OCI-LY1 (cell line): ENCODE data around the gene DYNLRB1.
"Not testable (repeated sequence)": the region's sequence is repeated elsewhere in the genome, so short reads cannot be mapped to it uniquely, and the experiment has no call there.

Experiments used
- H2AFZ ChIP-seq: fragments of 200-600 bp; sonication (generic), shearing (Covaris generic); 2 replicates; pipeline ENCODE4 v1.6.0; 2014; ENCODE audit warnings: antibody characterized with exemption, mild to moderate bottlenecking, low read length
- H3F3A ChIP-seq: fragments of 200-600 bp; sonication (generic), shearing (Covaris generic); 2 replicates; pipeline ENCODE4 v1.6.0; 2014; ENCODE audit warnings: mild to moderate bottlenecking, antibody characterized with exemption, low read length, moderate library complexity; ENCODE audit not compliant: insufficient read depth
- H3K27ac ChIP-seq: fragments of 200-600 bp; sonication (generic); 2 replicates; pipeline ENCODE4 v1.5.1; 2014; ENCODE audit warnings: low read length, mixed run types, mild to moderate bottlenecking, low read depth; ENCODE audit not compliant: poor library complexity, severe bottlenecking
- H3K27me3 ChIP-seq: fragments of 200-600 bp; sonication (generic); 2 replicates; pipeline ENCODE4 v1.6.0; 2014; ENCODE audit warnings: antibody characterized with exemption, mild to moderate bottlenecking, low read length, moderate library complexity; ENCODE audit not compliant: insufficient read depth
- H3K36me3 ChIP-seq: fragments of 200-600 bp; sonication (generic); 2 replicates; pipeline ENCODE4 v1.6.1; 2014; ENCODE audit warnings: mild to moderate bottlenecking, antibody characterized with exemption, low read length, moderate library complexity, mixed read lengths; ENCODE audit not compliant: insufficient read depth
- H3K4me1 ChIP-seq: fragments of 200-600 bp; sonication (generic); 2 replicates; pipeline ENCODE4 v1.5.1; 2014; ENCODE audit warnings: mild to moderate bottlenecking, low read length, moderate library complexity; ENCODE audit not compliant: insufficient read depth, severe bottlenecking
- H3K4me2 ChIP-seq: fragments of 200-600 bp; sonication (generic), shearing (Covaris generic); 2 replicates; pipeline ENCODE4 v1.6.1; 2014; ENCODE audit warnings: low read length
- H3K4me3 ChIP-seq: fragments of 200-600 bp; sonication (generic); 2 replicates; pipeline ENCODE4 v1.5.1; 2014; ENCODE audit warnings: low read length, low read depth, mild to moderate bottlenecking, mixed read lengths; ENCODE audit not compliant: poor library complexity, severe bottlenecking
- H3K79me2 ChIP-seq: fragments of 200-600 bp; shearing (Covaris generic); 2 replicates; pipeline ENCODE4 v1.6.1; 2016; ENCODE audit warnings: mixed run types, low read length, mixed read lengths; ENCODE audit not compliant: insufficient read depth
- H3K9ac ChIP-seq: fragments of 200-600 bp; sonication (generic), shearing (Covaris generic); 2 replicates; pipeline ENCODE4 v1.6.1; 2014; ENCODE audit warnings: mild to moderate bottlenecking, low read length, mixed read lengths
- H3K9me2 ChIP-seq: fragments of 200-600 bp; sonication (generic), shearing (Covaris generic); 2 replicates; pipeline ENCODE4 v1.6.1; 2014; ENCODE audit warnings: low read depth, mild to moderate bottlenecking, low read length, mixed read lengths
- H3K9me3 ChIP-seq: fragments of 200-600 bp; shearing (Covaris generic); 2 replicates; pipeline ENCODE4 v1.6.1; 2014; ENCODE audit warnings: low read length, mixed read lengths
- H4K20me1 ChIP-seq: fragments of 200-600 bp; sonication (generic), shearing (Covaris generic); 2 replicates; pipeline ENCODE4 v1.6.0; 2016; ENCODE audit warnings: mild to moderate bottlenecking, low read length; ENCODE audit not compliant: insufficient read depth
- CTCF ChIP-seq: fragments of 200-600 bp; sonication (generic), shearing (Covaris generic); IDR thresholded peaks from 2 replicates; pipeline ENCODE4 v1.5.1; 2017; ENCODE audit warnings: mild to moderate bottlenecking, antibody characterized with exemption, low read length, moderate library complexity, mixed read lengths
- EZH2 ChIP-seq: fragments of 200-600 bp; sonication (generic), shearing (Covaris generic); IDR thresholded peaks from 2 replicates; pipeline ENCODE4 v1.8.0; 2017; ENCODE audit warnings: borderline replicate concordance, mixed run types, mild to moderate bottlenecking, antibody characterized with exemption, low read length, moderate library complexity, mixed read lengths

DYNLRB1 gene

GRCh38 chr20:34493646-34494045 lies 22.6 kb upstream of the DYNLRB1 start:
- Histone ChIP-seq H3K27me3 (no peaks in the 10 kb centered on the region), H4K20me1 (no peaks in the 10 kb centered on the region), H3K9me2 (no peaks in the 10 kb centered on the region), H3K4me1 (no peaks in the 10 kb centered on the region), H3F3A (no peaks in the 10 kb centered on the region), H3K27ac (no peak overlapping the region), H3K9ac (no peak overlapping the region), H3K4me3 (no peak overlapping the region), H3K36me3 (peaks cover 92% of the 10 kb centered on the region), H3K4me2 (no peak overlapping the region), H2AFZ (no peak overlapping the region), H3K79me2 (no peaks in the 10 kb centered on the region), H3K9me3 (no peaks in the 10 kb centered on the region)
- no peak for TF ChIP-seq EZH2
- TF ChIP-seq CTCF, result no peak

DNA sequence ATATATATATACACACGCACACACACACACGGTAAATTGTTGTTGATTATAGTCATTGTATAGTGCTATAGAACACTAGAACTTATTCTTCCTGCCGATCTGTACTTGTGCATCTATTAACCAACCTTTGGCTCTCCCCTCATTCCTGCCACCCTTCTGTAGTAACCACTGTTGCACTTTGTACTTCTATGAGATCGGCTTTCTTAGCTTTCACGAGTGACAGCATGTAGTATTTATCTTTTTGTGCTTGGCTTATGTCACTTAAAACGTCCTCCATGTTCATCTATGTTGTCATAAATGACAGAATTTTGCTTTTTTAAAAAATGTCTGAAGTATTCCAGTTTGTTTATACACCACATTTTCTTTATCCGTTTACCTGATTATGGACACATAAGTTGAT lies 20.9 kb upstream of the DYNLRB1 start:
- H3K9me3 ChIP-seq, result no peaks in the 10 kb centered on the region
- H3K4me3 ChIP-seq, result no peak overlapping the region
- TF ChIP-seq EZH2 (no peak), CTCF (no peak)
- no peak overlapping the region for H2AFZ ChIP-seq
- no peaks in the 10 kb centered on the region for H3K27me3 ChIP-seq
- no peak overlapping the region for H3K9ac ChIP-seq
- H3K79me2 ChIP-seq, result no peaks in the 10 kb centered on the region
- no peaks in the 10 kb centered on the region for H3F3A ChIP-seq
- H3K27ac ChIP-seq, result no peak overlapping the region
- no peaks in the 10 kb centered on the region for H3K9me2 ChIP-seq
- peaks cover 92% of the 10 kb centered on the region for H3K36me3 ChIP-seq
- H3K4me1 ChIP-seq, result no peaks in the 10 kb centered on the region
- no peak overlapping the region for H3K4me2 ChIP-seq
- H4K20me1 ChIP-seq, result no peaks in the 10 kb centered on the region

DNA sequence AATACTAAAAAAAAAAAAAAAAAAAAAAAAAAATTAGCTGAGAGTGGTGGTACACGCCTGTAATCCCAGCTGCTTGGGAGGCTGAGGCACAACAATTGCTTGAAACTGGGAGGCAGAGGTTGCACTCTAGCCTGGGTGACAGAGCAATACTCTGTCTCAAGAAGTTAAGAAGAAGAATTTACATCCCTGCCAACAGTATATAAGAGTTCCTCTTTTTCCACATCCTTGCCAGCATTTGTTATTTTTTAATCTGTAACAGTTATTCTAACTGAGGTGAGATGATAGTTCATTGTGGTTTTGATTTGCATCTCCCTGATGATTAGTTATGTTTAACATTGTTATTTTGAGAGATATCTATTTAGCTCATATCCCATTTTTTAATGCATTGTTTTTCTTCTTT lies 20.3 kb upstream of the DYNLRB1 start:
- Histone ChIP-seq H3K9me2 (no peaks in the 10 kb centered on the region), H3K9ac (no peak overlapping the region), H3K27me3 (no peaks in the 10 kb centered on the region), H3F3A (no peaks in the 10 kb centered on the region), H3K4me1 (no peaks in the 10 kb centered on the region), H3K36me3 (peaks cover 92% of the 10 kb centered on the region), H3K9me3 (no peaks in the 10 kb centered on the region), H2AFZ (no peak overlapping the region), H3K4me3 (no peak overlapping the region), H3K4me2 (no peak overlapping the region), H3K79me2 (no peaks in the 10 kb centered on the region), H3K27ac (no peak overlapping the region), H4K20me1 (no peaks in the 10 kb centered on the region)
- TF ChIP-seq EZH2 (no peak), CTCF (no peak)

DNA sequence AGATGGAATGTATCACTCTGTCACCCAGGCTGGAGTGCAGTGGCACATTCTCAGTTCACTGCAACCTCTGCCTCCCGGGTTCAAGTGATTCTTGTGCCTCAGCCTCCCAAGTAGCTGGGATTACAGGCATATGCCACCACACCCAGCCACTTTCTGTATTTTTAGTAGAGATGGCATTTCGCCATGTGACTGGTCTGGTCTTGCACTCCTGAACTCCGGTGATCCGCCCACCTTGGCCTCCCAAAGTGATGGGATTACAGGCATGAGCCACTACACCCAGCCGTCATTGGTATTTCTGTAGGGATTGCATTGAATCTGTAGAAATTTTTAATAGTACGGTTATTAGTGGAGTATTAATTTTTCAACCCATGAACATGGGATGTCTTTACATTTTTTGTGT lies 18.6 kb upstream of the DYNLRB1 start:
- H3K36me3 ChIP-seq, result peaks cover 88% of the 10 kb centered on the region
- not testable (repeated sequence) for H3K27me3 ChIP-seq, H4K20me1 ChIP-seq, H3K4me1 ChIP-seq, H3K9ac ChIP-seq, H3K4me3 ChIP-seq, H3F3A ChIP-seq, H3K9me3 ChIP-seq, H3K27ac ChIP-seq, H2AFZ ChIP-seq, H3K9me2 ChIP-seq, H3K4me2 ChIP-seq, H3K79me2 ChIP-seq
